Common myeloid progenitor, CD34-positive (primary cell): ENCODE measurements around the gene TNFRSF8.
"Not testable (repeated sequence)": the region's sequence is repeated elsewhere in the genome, so short reads cannot be mapped to it uniquely, and the experiment has no call there.

Experiments
- CTCF ChIA-PET: fragments of 350-600 bp; sonication (Branson Sonifier 250); formaldehyde crosslinking; loops from one replicate; lab custom pipeline; 2021; ENCODE audit warnings: antibody characterized with exemption; lab: Charles Lee
- POLR2A ChIA-PET: fragments of 350-600 bp; sonication (Branson Sonifier 250); formaldehyde crosslinking; loops from one replicate; lab custom pipeline; 2021; ENCODE audit warnings: antibody characterized with exemption; lab: Charles Lee
- DNase-seq, 3 donors: peaks; one replicate each; pipeline versions ENCODE4 v3.0.0 to v3.0.0-alpha.2; 2013
- H3K27ac ChIP-seq, 2 experiments: 1 replicate in 1 of 2; 2 replicates in 1 of 2; pipeline ENCODE4 v1.7.0; 2013; ENCODE audit warnings: inconsistent platforms in 2 of 2, low read length in 2 of 2, mild to moderate bottlenecking in 2 of 2, low read depth in 1 of 2, moderate library complexity in 1 of 2; ENCODE audit not compliant: severe bottlenecking in 2 of 2, insufficient read depth in 1 of 2, poor library complexity in 1 of 2
- H3K27me3 ChIP-seq, 5 experiments: replicated peaks in 2 of 5; 1 replicate in 3 of 5; 2 replicates in 2 of 5; pipeline versions ENCODE4 v1.6.1 to v1.7.0; 2013; ENCODE audit warnings: low read length in 4 of 5, mild to moderate bottlenecking in 2 of 5, moderate library complexity in 2 of 5, inconsistent platforms in 1 of 5; ENCODE audit not compliant: insufficient read depth in 5 of 5, control insufficient read depth in 4 of 5
- H3K36me3 ChIP-seq, 4 experiments: 1 replicate in 2 of 4; 2 replicates in 2 of 4; pipeline versions ENCODE4 v1.6.1 to v1.7.0; 2013; ENCODE audit warnings: low read length in 3 of 4, control low read depth in 1 of 4, mild to moderate bottlenecking in 1 of 4; ENCODE audit not compliant: control insufficient read depth in 4 of 4, insufficient read depth in 4 of 4
- H3K4me1 ChIP-seq, 4 experiments: 1 replicate in 3 of 4; 2 replicates in 1 of 4; pipeline versions ENCODE4 v1.6.1 to v1.7.1; 2013; ENCODE audit warnings: low read length in 3 of 4, mild to moderate bottlenecking in 3 of 4, control low read depth in 1 of 4, inconsistent platforms in 1 of 4, moderate library complexity in 1 of 4; ENCODE audit not compliant: control insufficient read depth in 4 of 4, insufficient read depth in 4 of 4; ENCODE audit errors: control extremely low read depth in 1 of 4
- H3K4me3 ChIP-seq, 7 experiments: 1 replicate in 4 of 7; 2 replicates in 3 of 7; pipeline versions ENCODE4 v1.5.1 to v1.7.0; 2013; ENCODE audit warnings: mild to moderate bottlenecking in 7 of 7, low read length in 6 of 7, moderate library complexity in 6 of 7, inconsistent platforms in 2 of 7, low read depth in 2 of 7, control low read depth in 1 of 7; ENCODE audit not compliant: insufficient read depth in 4 of 7, control insufficient read depth in 1 of 7; ENCODE audit errors: extremely low read depth in 1 of 7
- H3K9me3 ChIP-seq, 5 experiments: 1 replicate in 4 of 5; 2 replicates in 1 of 5; pipeline versions ENCODE4 v1.6.1 to v1.7.1; 2013; ENCODE audit warnings: low read length in 4 of 5, mild to moderate bottlenecking in 2 of 5, inconsistent platforms in 1 of 5, low read depth in 1 of 5, moderate library complexity in 1 of 5; ENCODE audit not compliant: control insufficient read depth in 4 of 5, insufficient read depth in 2 of 5; ENCODE audit errors: control extremely low read depth in 1 of 5
- WGBS: methylation state at CpG from one replicate; pipeline ENCODE4 v1.1.5; 2013; ENCODE audit not compliant: insufficient coverage; 5-methylcytosine and 5-hydroxymethylcytosine counted together

TNFRSF8 gene

GRCh38 chr1:12102066-12102465, 39.0 kb downstream of the TNFRSF8 start:
- Histone ChIP-seq H3K4me1 (no peaks in the 10 kb centered on the region), H3K36me3 (peaks cover 0 to 5% (median 0%) of the 10 kb centered on the region in 4 experiments), H3K27me3 (no peaks in the 10 kb centered on the region), H3K9me3 (no peaks in the 10 kb centered on the region), H3K27ac (no peak overlapping the region), H3K4me3 (no peak overlapping the region)
- no peak for DNase-seq
- ChIA-PET CTCF (interaction anchor here (1.1 to 1.9 kb wide), 3 partner anchors 17 to 142 kb away, joined by 3 to 5 read pairs (median 3); no protein-coding TSS in a partner anchor), POLR2A (no interaction called here)
- WGBS: 98% methylated on average over 4 of the region's 10 CpGs

GRCh38 chr1:12104417-12104816, 41.3 kb downstream of the TNFRSF8 start:
- POLR2A ChIA-PET: no interaction called here
- WGBS: 92% methylated on average over 12 of the region's 13 CpGs
- CTCF ChIA-PET: no interaction called here
- H3K4me1 ChIP-seq: no peaks in the 10 kb centered on the region
- no peak overlapping the region for H3K27ac ChIP-seq
- H3K27me3 ChIP-seq: no peaks in the 10 kb centered on the region
- H3K36me3 ChIP-seq: peaks cover 0 to 5% (median 0%) of the 10 kb centered on the region in 4 experiments
- H3K4me3 ChIP-seq: no peak overlapping the region
- H3K9me3 ChIP-seq: no peaks in the 10 kb centered on the region
- DNase-seq: no peak

GRCh38 chr1:12106153-12106552, 43.0 kb downstream of the TNFRSF8 start:
- POLR2A ChIA-PET: interaction anchor here (1.0 kb wide), 1 partner anchor 27 kb away, joined by 3 read pairs; no protein-coding TSS in a partner anchor
- Histone ChIP-seq H3K27ac (no peak overlapping the region), H3K9me3 (no peaks in the 10 kb centered on the region), H3K4me1 (no peaks in the 10 kb centered on the region), H3K4me3 (no peak overlapping the region), H3K36me3 (peaks cover 0 to 7% (median 0%) of the 10 kb centered on the region in 4 experiments), H3K27me3 (no peaks in the 10 kb centered on the region)
- no peak for DNase-seq
- WGBS: 95% methylated on average over 5 of the region's 5 CpGs
- CTCF ChIA-PET: interaction anchor here (0.9 to 2.9 kb wide), 5 partner anchors 9 to 22 kb away, joined by 3 to 10 read pairs (median 3); no protein-coding TSS in a partner anchor

GRCh38 chr1:12106861-12107260, 43.8 kb downstream of the TNFRSF8 start:
- H3K27ac ChIP-seq, H3K27me3 ChIP-seq, H3K4me3 ChIP-seq, H3K4me1 ChIP-seq, H3K9me3 ChIP-seq, H3K36me3 ChIP-seq: not testable (repeated sequence)
- DNase-seq: peak in 1 of 3 donors; percentile 16
- WGBS: 78% methylated on average over 9 of the region's 9 CpGs
- ChIA-PET CTCF (interaction anchor here (0.9 to 2.9 kb wide), 5 partner anchors 10 to 21 kb away, joined by 3 to 10 read pairs (median 3); no protein-coding TSS in a partner anchor), POLR2A (interaction anchor here (1.0 kb wide), 1 partner anchor 26 kb away, joined by 3 read pairs; no protein-coding TSS in a partner anchor)

- no peak overlapping the region for H3K27ac ChIP-seq
- peaks cover 0 to 7% (median 0%) of the 10 kb centered on the region in 4 experiments for H3K36me3 ChIP-seq
- WGBS: 97% methylated on average over 12 of the region's 13 CpGs
- no peak overlapping the region for H3K4me3 ChIP-seq
- ChIA-PET CTCF (interaction anchor here (1.2 to 2.9 kb wide), 2 partner anchors 17 to 121 kb away, joined by 3 to 10 read pairs; no protein-coding TSS in a partner anchor), POLR2A (no interaction called here)
- H3K4me1 ChIP-seq: no peaks in the 10 kb centered on the region
- no peaks in the 10 kb centered on the region for H3K9me3 ChIP-seq
- DNase-seq: no peak
- H3K27me3 ChIP-seq: no peaks in the 10 kb centered on the region
Observed at GRCh38 chr1:12107718-12108117, 44.6 kb downstream of the TNFRSF8 start.

GRCh38 chr1:12109901-12110300, 46.8 kb downstream of the TNFRSF8 start:
- Histone ChIP-seq H3K4me1 (no peaks in the 10 kb centered on the region), H3K27ac (no peak overlapping the region), H3K36me3 (peaks cover 0 to 7% (median 0%) of the 10 kb centered on the region in 4 experiments), H3K9me3 (no peaks in the 10 kb centered on the region), H3K27me3 (no peaks in the 10 kb centered on the region), H3K4me3 (no peak overlapping the region)
- no peak for DNase-seq
- WGBS: 86% methylated on average over 9 of the region's 10 CpGs
- POLR2A ChIA-PET: no interaction called here
- CTCF ChIA-PET: interaction anchor here (1.1 to 2.5 kb wide), 2 partner anchors 8 to 98 kb away, joined by 4 to 7 read pairs; no protein-coding TSS in a partner anchor

GRCh38 chr1:12111741-12112140, 48.6 kb downstream of the TNFRSF8 start:
- H3K27ac ChIP-seq: no peak overlapping the region
- no peak for DNase-seq
- POLR2A ChIA-PET: no interaction called here
- no peaks in the 10 kb centered on the region for H3K9me3 ChIP-seq
- no peaks in the 10 kb centered on the region for H3K27me3 ChIP-seq
- H3K4me3 ChIP-seq: no peak overlapping the region
- CTCF ChIA-PET: interaction anchor here (1.1 to 2.5 kb wide), 3 partner anchors 13 to 98 kb away, joined by 4 to 7 read pairs (median 4); no protein-coding TSS in a partner anchor
- H3K36me3 ChIP-seq: peaks cover 0 to 3% (median 0%) of the 10 kb centered on the region in 4 experiments
- 98% methylated on average over 12 of the region's 14 CpGs for WGBS
- no peaks in the 10 kb centered on the region for H3K4me1 ChIP-seq
